Caki2 (cell line): ENCODE measurements around the gene KCNK3. TPM values are rescaled to one million over a fixed set of nuclear protein-coding genes. Genes with fewer than 3 reads are reported as not detected.

Source experiments
- DNase-seq: peaks from one replicate; pipeline ENCODE4 v3.0.0-alpha.2; 2015; ENCODE audit warnings: low read depth
- in situ Hi-C: cut with HindIII; loops from 2 replicates; pipeline ENCODE4 v1.10.0; 2016; ENCODE audit warnings: low sequenced_read_pairs, low pct_unique_long_range_greater_than_20kb, mixed read lengths
- total RNA-seq: library from RNA; depleted of rRNA; stranded (reverse); fragments of >200 nt; shearing (Covaris generic); gene quantifications from 2 replicates; pipeline ENCODE4 v1.2.3, GENCODE V29; 2014; ENCODE audit warnings: low replicate concordance

The KCNK3 gene
- total RNA-seq, 1 experiment from 2014 or later, result 55.4 TPM

DNA sequence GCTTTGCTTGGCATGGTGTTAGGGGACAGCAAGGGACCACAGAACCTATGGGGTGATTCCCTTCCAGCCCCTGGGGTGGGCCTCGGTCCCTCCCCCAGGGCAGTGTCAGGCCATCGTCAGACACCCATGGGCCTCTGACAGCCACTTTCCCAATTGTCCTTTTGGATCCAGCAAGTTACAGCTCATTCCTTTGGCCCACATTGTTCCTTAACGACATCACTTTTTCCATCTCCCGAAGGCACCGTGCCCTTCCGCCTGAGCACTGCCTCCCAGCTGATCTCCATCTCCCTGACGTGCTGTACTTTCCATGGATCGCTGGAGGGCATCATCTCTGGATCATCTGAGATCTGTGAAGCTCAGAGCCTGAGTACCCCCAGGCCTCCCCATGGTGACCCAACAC lies 10.4 kb upstream of the KCNK3 start:
- in situ Hi-C loops, result no loop called here
- DNase-seq, result no peak

GRCh38 chr2:26683583-26683982 lies 8.9 kb upstream of the KCNK3 start:
- no peak for DNase-seq
- in situ Hi-C loops, result no loop called here

- in situ Hi-C loops, result no loop called here
- DNase-seq, result no peak
These were observed 7.2 kb upstream of the KCNK3 start for GRCh38 chr2:26685341-26685740.

GRCh38 chr2:26685989-26686839 lies 6.3 kb upstream of the KCNK3 start:
- in situ Hi-C loops, result no loop called here
- DNase-seq, result peak; percentile 65

GRCh38 chr2:26687328-26687727 lies 5.2 kb upstream of the KCNK3 start:
- in situ Hi-C loops, result no loop called here
- DNase-seq, result no peak

GRCh38 chr2:26687801-26688200 lies 4.7 kb upstream of the KCNK3 start:
- in situ Hi-C loops, result no loop called here
- no peak for DNase-seq

GRCh38 chr2:26691161-26691560 lies 1.4 kb upstream of the KCNK3 start:
- in situ Hi-C loops, result no loop called here
- peak; percentile 47 for DNase-seq

GRCh38 chr2:26691881-26692278 lies 642 bp upstream of the KCNK3 start:
- DNase-seq, result peak; percentile 93
- in situ Hi-C loops, result no loop called here

DNA sequence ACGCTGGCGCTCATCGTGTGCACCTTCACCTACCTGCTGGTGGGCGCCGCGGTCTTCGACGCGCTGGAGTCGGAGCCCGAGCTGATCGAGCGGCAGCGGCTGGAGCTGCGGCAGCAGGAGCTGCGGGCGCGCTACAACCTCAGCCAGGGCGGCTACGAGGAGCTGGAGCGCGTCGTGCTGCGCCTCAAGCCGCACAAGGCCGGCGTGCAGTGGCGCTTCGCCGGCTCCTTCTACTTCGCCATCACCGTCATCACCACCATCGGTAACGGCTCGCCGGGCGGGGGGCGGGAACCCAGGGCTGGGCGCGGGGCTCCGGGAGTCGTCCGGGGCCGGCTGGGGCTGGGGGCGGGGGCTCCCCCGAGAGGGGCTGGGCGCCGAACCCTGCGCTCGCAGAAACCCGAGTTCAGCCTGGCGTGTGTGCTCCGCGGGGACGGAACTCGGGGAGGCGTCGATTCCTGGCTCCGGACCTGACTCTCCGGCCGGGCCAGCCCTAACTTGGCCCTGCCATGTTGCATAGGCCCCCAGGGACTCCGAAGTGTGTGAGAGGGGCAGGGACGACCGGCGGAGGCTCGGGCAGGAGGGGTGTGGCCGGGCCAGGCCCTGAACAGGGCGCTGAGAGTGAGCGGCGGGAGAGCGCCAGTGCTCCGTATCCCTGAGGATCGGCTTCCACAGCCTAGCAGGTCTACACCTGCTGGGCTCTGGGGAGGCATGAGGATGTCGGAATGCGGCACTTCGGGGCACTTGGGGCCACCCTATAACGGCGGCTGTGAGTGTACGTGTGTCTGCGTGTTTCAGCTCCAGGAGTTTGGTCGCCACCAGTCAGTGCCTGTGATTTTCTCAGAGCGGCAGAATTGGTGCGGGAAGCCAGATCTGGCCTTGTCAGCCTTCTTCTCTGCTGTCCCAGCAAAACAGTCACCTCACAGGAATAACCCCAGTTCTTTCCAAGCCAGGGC lies 651 bp downstream of the KCNK3 start:
- in situ Hi-C loops, result no loop called here
- peak; percentile 38 for DNase-seq

GRCh38 chr2:26694001-26694400 lies 1.5 kb downstream of the KCNK3 start:
- in situ Hi-C loops, result no loop called here
- no peak for DNase-seq

DNA sequence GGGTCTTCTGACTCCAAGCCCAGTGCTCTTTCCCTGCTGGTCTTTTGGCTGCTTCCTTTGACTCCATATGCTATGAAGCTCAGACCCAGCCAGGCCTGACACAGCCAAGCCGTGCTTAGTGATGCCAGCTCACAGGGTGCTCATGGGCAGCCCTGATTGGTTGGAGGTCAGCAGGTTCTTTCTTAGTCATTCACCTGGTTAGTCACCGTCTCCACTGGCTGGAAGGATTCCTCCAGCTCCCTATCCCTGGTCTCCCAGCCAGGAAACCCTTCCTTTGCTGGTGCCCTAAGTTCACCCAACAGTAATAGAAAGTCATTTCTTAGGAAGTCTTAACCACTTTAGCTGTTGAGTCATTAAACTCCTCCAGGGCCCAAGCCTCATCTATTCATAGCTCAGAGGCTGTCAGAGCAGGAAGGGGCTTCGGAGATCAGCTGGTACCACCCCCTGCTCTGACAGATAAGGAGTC lies 3.9 kb downstream of the KCNK3 start:
- peak; percentile 97 for DNase-seq
- in situ Hi-C loops, result no loop called here

GRCh38 chr2:26697425-26697824 lies 4.9 kb downstream of the KCNK3 start:
- no peak for DNase-seq
- in situ Hi-C loops, result no loop called here

DNA sequence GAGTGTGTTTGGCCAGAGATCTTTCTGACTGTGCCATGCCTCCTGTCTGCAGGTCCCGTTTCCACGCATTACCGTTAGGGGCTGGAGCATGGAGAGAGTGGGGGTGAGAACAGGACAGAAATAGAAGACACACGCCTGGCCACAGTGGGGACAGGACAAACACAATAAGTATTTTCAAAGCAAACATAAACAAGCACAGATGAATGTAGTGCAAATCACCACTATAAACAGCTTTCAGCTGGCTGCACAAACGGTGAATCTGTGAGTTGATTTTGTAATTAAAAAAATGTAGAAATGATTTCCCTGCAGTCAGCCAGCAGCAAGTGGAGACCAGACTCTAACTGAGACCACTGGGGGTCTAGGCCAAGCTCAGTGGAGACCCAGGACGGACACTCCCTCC lies 6.8 kb downstream of the KCNK3 start:
- no peak for DNase-seq

GRCh38 chr2:26700078-26700477 lies 7.6 kb downstream of the KCNK3 start:
- DNase-seq, result no peak
- in situ Hi-C loops, result no loop called here

More for the DNA sequence above, 6.8 kb downstream of the KCNK3 start:
- in situ Hi-C loops, result no loop called here

DNA sequence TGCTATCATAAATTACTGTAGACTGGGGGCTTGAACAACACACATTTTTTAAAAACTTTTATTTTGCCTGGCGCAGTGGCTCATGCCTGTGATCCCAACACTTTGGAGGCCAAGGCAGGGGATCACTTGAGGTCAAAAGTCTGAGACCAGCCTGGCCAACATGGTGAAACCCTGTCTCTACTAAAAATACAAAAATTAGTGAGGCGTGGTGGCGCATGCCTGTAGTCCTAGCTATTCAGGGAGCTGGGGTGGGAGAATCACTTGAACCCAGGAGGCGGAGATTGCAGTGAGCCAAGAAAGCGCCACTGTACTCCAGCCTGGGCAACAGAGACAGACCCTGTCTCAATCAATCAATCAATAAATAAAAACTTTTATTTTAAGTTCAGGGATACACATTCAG lies 9.1 kb downstream of the KCNK3 start:
- no peak for DNase-seq
- in situ Hi-C loops, result no loop called here

- in situ Hi-C loops, result no loop called here
- no peak for DNase-seq
These were observed 9.5 kb downstream of the KCNK3 start for GRCh38 chr2:26702025-26702424.

DNA sequence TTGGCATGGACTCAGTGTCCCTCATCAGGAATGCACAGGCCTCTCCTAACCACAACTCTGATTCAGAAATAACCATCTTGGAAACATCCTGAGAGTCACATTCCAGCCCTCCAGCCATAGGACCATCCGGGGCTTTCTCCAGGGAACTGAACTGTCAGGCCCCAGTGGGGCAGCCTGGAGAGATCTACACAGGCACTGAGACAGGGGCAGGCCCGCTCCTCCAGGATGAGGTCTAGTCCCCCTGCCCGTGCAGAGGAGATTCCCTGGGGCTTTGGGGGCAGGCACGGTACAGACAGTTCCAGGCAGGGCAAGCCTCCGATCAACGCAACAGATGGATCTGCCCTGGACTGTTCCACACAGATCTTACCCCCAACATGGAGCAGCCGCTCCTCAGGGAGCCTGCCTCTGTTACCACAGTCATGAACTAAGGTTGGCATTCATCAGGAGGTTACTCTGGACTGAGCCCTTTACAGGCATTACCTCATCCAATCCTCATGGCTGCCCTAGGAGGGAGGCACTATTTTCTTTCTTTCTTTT lies 12.0 kb downstream of the KCNK3 start:
- in situ Hi-C loops, result no loop called here
- DNase-seq, result no peak

- in situ Hi-C loops, result no loop called here
- DNase-seq, result no peak
These were observed 12.6 kb downstream of the KCNK3 start for GRCh38 chr2:26705126-26705525.

- in situ Hi-C loops, result no loop called here
- DNase-seq, result no peak
These were observed 13.6 kb downstream of the KCNK3 start for GRCh38 chr2:26706093-26706492.
